NCI-H1092 (cell line): ENCODE results near the gene ASXL3.
A peak's percentile ranks its signal among the peaks of the same experiment; 100 is the strongest.

Experiments used
- DNase-seq: peaks from one replicate; lab custom pipeline; 2025; lab: John Stamatoyannopoulos, UW

ASXL3 gene

DNA sequence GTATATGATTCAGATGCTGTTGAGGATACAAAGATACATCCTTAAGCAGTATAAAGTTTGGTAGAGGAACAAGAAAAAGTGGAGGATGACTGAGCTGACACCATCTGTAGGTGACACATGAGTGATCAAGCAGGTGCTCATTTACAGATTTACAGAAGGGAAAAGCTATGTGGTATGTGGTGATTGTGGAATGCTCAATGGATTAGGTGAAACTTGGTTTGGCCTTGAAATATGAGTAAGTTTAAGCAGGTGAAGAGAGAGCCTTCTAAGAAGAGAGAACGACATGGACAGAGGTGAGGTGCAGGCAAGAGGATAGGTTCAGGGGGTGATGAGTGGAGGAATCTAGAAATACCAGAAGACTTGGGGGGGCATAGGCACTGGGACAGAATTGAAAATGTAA is 5.9 kb downstream of the ASXL3 start:
- DNase-seq = no peak

DNA sequence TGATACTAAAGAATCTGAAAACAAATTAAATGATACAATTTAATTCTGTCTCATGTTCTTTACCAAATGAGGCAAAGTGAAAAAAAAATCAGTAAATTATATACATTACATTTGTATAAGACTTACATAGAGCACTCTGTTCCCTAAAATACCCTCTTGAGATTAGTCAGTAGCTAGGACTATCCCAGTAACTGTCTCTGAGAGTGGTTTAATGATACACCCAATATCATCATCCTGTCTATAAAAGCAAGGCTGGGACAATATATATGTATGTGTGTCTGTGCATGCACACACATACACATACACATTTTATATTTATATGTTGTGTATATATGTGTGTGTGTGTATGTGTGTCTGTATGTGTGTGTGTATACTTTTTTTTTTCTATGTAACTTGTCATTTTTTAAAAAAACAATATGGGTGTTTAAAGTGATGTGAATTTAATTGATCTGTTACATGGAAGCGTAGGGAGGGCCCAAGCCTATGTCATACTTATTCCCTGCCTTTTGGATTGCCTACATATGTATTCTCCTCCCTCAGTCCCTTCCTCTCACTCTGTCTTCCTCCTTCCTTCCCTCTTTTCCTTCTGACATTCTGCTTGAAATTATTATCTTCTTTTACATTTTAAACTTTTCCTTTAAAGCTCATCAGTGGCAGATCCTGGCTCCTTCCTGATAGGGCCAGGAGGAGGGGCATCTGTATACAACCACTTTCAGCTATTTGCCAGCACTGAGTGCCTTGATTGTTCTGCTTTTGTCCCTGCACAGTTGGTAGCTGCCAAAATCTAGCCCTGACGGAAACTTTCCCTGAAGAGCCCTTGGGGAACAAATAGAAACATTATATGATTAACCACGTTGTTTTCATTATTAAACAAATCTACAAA is 6.8 kb downstream of the ASXL3 start:
- DNase-seq = peak; percentile 50

DNA sequence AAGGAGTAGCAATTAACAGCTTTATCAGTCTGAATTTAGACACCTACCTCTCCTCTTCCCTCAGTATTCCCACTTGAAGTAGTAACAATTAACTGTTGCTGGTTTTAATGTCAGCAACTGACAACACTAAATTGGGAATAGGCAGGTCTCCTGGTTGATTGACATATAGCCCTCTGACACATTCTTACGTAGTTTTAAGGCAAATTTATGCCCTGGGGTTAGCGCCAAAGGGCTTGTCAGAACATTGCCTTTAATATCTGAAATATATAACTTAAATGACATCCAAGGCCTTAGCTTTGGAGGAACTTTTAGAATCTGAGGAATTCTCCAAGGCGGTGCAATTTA is 7.4 kb downstream of the ASXL3 start:
- no peak for DNase-seq

DNA sequence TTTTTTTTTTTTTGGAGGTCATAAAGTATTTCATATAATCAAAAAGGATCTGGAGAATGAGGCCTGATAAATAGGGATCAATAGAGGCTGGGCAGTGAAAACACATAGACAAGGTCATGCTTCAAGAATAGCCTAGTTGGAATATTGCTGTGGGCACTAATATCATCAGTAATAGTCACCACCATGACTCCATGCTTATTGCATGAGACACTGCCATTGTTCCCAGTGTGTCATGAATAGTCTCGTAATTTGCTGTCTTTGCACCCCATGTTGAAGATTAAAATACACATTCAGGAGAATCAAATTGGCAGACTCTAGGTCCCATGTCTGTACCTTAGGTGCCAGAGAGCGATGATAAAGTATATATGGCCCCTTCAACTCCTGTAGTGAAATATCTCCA is 10.3 kb downstream of the ASXL3 start:
- DNase-seq = no peak

DNA sequence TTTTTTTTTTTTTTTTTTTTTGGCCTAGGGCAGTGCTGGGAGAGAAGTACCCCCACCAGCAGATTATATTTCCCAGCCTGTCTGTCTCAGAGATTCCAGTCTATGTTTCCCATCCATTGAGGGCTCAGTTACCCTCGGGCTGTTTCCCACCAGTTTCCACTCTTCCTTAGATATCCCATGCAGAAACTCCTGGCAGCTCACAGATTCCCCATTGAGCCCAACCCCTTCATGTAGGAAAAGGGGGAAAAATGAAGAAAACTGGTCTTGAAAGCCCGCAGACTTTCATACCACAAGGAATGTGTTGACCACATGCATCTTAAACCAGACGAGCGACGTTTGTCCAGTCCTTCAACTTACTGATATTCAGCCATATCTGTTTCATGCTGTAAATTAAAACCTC is 15.2 kb downstream of the ASXL3 start:
- no peak for DNase-seq

DNA sequence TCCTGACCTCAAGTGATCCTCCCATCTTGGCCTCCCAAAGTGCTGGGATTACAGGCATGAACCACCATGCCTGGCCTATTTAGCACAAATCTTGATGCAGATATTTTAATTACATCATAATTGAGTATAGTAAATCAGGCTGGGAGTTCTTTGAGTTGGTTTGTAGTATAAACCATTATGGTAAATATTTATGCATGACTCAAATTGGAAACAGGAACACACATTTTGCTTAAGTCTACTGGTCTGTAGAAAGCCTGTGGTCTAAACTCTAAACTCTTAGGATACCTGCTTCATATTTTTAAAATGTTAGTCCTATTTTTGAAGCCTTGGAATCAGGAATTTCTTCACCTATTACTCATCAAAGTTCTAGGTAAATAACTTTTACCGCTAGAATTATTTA is 16.8 kb downstream of the ASXL3 start:
- no peak for DNase-seq

DNA sequence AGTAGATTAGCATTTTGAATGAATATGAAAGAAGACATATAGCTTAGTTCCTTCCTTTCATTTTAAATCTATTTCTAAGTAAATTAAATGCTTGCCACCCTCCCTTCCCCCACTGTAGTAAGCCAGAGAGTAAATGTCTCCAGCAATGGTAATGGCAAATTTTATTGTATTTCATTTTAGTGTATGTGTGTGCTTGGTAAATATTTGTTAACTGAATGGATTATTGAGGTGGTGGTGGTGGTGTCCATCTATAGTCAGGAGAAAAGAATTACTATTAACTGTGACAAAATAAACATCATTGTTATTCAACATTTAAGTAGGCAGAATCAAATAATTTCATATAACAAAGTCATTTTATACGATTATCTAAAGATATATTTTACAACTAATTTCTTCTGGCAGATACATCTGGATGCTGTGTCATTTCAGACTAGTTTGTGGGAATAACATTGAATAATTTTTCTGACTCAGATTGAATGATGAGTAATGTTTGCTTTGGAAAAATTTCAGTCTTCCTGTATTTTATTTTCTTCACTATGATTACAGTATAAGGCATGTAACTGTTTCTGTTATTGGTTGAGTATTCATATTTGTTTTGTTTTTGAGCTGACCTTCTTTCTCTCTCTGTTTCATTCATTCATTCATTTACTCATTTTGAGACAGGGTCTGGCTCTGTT is 18.3 kb downstream of the ASXL3 start:
- no peak for DNase-seq

DNA sequence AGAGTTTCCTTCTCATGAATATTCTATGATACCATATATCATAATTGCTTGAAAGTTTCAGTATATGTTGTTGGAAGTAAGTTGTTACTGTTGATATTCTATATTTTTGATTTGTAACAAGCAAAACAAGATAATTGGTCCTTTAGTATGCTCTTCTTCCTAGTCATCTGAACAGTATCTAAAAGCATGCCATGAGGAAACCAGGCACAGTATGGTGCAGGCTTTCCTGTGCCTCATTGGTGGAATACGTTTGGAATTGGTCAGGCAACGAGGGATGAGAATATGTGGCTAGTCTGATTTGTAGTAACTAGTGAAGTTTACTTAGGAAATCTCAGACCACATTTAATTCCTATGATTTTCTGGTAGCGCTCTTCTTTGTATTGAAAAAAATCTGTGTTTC is 22.8 kb downstream of the ASXL3 start:
- no peak for DNase-seq

DNA sequence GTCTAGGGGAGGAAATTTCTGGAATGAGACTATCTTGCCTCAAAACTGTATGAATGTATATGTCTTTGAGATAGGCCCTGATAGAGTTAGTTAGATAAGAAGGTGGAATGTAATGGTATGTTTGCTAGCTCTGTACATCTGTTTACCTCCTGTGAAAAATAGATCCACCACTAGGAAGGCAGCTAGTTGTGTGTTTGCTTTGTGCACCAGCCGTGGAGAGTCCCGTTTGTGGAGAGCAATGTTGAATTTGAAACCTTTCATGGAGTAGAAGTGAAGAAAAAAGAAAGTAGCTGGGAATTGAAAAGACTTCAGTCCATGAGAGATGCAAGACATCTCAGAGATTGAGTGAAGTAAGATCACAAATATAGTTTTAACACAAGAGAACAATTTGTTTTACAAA is 25.4 kb downstream of the ASXL3 start:
- DNase-seq = no peak

DNA sequence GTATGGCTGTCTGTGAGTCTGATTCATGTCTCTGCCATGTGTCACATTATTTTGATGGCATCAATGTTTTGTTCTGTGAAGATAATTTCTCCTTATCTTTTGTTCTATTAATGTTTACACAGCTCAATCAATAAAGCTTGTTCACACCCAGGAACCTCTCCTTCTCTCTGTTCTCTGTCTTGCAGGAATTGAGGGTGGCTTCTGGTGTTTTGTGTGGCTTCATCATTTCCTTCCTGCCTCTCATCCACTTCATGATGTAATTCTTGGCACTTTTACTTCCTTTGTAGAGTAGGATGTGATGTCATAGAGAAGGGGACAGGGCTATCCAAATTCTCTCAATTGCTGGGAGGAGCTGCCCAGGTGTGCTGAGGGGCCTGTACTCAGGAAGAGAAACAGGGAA is 27.2 kb downstream of the ASXL3 start:
- no peak for DNase-seq

DNA sequence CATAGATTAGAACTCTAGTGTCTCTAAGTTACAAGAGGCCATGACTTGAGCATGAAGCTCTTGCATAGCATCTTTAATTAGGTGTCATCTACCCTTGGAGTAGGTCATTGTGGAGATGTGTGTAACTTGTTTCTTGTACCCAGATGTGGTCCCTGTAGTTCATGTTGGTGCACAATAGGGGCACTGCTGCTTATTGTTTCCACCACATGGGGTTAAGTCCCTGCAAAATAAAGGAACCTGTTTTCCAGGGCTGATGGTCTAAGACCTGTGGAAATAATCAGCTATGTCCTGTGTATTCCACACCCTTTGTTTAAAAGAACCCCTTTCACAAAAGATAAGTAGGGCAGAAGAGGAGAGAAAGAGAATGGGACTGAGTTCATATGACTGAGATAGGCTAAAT is 28.6 kb downstream of the ASXL3 start:
- no peak for DNase-seq

DNA sequence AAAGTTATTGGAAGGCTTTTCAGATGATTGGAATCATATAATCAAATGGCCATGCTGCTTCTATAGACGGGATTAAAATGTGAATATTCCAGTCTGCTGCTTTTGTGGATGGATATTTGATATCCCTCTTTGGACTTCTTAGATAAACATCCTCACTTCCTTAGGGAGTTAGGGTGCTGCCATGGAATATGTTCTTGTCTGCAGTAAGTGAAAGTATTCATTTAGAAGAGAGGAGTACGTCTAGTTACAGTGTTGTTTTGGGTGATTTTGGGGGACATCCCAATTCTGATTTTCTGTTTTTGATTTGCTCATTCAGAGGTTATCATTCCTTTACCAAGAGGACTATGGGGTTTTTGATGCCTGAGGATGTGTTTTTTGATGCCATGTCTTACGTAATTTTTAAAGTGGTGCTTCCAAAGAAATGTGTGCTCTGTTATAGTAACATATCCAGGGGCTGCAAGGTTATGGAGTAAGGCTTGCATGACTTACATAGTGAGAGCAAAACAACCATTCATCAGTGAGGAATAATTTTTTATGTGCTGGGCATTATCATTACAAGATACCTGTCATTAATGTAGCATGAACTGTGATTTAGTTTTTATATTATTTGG is 33.6 kb downstream of the ASXL3 start:
- no peak for DNase-seq

DNA sequence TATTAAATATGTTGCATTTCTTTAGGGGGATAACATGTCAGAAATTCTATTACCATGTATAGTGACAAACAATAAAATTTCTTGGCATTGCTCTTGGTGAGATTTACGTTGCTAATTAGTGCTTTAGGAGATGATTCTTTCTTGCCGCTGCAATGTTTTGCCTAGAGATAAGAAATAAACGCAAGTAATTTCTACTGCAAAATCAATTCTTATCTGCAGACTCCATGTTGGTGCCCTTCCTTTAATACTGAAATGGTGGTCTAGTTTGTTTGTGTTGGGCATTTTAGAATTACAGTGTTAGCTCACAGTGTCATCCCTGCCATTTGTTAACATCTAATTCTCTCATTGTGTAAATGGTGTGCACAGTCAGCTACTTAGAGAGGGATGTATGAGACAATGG is 34.6 kb downstream of the ASXL3 start:
- no peak for DNase-seq

DNA sequence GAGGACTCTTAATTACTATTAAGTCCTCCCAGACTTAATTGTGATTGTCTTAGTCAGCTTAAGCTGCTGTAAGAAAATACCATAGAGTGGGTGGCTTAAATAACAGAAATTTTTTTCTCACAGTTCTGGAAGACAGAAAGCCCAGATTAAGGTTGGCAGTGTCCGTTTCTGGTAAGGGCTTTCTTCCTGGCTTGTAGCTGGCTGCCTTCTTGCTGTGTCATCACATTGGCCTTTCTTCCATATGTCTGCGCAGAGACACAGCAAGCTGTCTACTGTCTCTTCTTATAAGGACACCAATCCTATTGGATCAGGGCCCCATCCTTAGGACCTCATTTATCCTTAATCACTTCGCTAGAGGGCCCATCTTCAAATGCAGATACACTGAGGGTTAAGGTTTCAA is 38.5 kb downstream of the ASXL3 start:
- no peak for DNase-seq

DNA sequence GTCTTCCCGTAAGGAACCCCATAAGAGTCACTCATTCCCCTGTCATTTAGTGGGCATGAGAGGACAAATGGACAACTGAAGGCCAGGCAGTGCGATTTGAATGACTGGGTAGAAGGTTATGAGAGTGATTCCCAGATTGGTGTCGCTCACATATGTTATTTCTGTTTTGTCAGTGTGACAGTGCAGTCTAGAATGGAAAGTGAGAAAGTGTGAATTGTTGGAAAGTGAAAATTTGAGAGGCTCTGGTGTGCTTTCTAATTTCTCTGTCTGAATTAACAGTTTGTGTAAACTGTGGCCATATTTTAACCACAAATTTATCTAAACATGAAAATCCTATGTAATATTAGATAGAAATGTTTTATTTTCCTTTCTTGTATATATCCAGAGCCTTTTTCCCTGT is 49.1 kb downstream of the ASXL3 start:
- DNase-seq = no peak

DNA sequence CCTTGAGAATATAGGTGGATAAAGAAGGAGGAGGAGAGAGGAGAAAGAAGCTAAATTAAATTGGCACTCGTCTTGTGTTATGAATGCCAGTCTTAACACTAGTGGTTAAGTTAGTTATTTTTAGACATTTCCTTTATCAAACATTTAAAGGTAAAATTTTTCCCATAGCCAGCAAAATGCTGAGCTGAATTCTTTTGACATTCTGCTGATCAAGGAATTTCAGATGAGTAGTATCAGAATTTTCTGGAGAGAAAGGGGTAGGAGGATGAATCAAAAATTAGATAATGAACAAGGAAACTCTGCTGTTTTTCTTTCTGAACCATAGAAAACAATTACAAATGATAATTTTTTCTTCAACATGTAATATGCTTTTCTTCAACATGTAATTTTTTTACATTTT is 52.5 kb downstream of the ASXL3 start:
- no peak for DNase-seq

DNA sequence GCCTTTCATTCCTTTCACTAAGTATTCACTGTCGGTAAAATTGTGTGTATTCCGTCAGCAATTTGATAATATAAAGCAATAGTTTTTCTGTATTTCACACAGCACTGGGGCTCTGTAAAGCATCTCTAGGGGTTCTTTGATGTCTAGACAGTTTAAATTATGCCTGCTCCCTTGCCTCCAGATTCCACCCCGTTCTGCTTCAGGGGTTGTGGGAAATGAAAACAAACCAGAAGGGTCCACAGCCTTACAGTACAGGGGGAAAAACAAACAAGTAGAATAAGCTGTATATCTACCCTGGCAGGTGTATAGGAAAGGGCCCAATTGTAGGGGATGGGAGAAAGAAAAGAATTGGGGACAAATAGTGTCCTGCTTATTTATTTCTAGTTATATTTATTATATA is 63.1 kb downstream of the ASXL3 start:
- DNase-seq = no peak

DNA sequence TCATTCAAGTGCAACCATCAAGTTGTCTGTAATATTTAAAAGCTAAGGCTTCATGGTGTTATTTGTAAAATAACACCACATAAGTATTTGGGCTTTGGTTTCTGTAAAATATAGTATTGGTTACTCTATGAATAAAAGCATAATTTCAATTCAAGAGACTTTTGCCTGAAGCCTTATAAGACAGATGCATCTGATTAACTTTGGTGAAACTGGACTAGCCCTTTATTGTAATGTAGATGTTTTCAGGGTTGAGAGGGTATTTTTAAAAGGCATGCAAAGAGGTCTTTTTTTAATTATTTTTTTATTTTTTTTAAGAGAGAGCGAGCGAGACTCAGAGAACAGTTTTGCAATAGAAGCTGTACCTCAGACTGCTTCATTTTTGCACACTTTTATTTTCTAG is 66.5 kb downstream of the ASXL3 start:
- DNase-seq = no peak

DNA sequence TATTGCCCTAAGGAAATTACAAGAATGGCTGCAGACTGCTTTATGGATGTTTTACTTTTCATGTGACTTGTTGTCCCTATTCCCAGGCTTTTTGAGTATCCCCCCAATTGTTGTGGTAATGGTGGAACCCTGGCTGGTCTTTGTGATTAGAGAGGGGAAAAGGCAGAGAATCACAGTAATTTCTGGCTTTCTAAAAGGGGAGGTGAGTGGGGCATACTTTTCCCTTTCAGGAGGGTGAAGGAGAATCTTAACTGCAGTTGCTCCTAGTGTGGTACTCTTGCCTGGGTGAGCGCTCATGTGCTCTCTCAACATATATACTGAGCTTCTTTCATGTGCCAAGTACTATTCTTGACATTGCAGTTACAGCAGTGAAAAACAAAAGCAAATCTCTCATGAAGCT is 69.3 kb downstream of the ASXL3 start:
- DNase-seq = no peak

DNA sequence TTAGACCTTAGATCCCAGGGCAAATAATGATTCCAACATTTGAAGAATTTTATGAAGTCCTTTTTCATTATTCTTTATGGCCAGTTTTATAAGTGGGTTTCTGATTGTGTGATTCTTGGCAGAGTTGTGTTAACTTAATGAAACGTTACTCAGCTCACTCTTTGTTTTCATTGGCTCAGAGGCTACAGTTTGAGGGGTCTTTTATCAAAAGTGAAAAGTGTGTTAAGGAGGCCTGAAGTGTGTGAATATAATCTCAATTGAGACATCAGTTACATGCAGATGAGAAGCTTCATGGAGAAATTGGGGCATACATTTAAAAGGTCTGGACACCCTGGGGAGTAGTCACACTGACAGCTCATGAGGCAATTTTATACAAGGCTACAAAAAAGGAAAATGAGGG is 74.6 kb downstream of the ASXL3 start:
- DNase-seq = no peak

DNA sequence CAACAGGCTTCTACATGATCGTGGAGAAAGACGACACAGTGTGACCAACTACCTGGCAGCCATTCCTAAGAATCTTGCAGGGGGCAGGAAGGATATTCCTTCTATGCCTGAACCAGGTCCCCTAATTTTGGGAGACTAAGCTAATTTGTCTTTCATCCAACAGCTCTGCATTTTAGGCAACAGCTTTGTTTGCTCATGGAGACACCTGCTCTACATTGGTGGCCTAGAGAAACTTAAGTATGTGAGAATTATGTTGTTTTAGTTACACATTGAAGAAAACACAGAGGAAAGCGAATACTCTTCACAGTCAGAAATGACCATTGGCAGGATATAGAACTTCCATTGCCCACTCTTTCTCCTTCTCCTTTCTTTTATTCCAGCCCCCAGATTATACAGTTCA is 75.2 kb downstream of the ASXL3 start:
- no peak for DNase-seq

DNA sequence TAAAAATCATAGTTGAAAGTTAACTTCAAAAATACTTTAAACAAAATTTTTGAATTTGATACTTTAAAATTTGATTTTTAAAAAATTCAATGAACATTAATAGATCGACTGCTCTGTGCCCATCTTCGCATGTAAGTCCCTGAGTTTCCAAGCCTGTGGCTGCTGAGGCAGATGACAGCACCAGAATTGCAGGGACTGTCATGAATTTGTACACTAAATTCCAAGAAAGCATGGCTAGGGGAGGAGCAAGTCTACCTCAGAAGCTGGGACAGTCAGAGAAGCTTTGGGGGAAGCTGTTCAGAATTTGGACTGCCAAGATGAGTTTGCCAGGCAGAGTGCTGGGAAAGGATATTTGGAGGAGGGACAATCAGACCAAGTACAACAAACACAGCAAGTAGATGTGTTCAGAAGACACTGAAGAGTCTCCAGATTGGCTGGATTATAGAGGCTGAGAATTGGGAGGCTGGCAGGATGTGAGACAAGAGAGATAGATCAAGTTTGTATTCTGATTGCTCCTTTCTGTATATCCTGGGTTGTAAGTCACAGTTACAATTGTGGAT is 79.0 kb downstream of the ASXL3 start:
- DNase-seq = no peak

DNA sequence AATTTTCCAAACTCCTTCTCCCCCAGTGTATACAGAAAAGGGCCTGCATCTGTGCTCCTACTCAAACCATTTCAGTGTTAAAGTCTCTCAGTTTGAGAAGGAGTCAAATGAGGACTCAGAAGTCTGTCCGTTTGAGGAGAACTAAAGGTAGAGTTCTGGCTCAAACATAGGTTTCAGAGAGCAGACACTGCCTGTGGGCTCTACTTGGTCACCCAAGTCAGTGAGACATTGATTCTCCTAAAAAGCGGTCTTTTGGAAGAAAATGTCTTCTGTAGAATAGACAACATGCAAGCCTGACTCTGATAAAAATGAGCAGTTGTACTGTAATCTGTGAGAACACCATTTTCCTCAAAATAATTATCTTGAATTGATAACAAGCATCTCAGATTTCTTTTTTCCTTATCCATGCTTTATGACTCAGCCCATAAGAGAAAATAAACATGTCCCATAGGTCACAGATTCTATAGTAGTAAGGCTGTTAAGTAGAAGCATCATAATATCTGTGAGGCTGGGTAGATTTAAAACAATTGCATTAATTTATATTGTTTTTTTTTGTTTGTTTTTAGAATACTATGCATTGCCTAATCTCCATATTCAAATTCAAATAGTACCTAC is 82.8 kb downstream of the ASXL3 start:
- no peak for DNase-seq
